Body of pancreas (tissue), 4 donors: Measurements from ENCODE around the gene STX8.

Experiments
- POLR2A ChIP-seq, 3 donors: fragments of 450-650 bp; IDR thresholded peaks; one replicate each; pipeline ENCODE4 v1.6.1; 2016; ENCODE audit warnings: antibody characterized with exemption in 3 of 3, mild to moderate bottlenecking in 2 of 3
- TF ChIP-seq, protein P1 (sequence below), 7 experiments: fragments of 450-650 bp in 4 of 7; fragments of 200-600 bp in 3 of 7; sonication (generic) in 3 of 7; IDR thresholded peaks; one replicate each; pipeline ENCODE4 v1.5.1; 2016 to 2019; ENCODE audit warnings: antibody characterized with exemption in 7 of 7

DNA sequence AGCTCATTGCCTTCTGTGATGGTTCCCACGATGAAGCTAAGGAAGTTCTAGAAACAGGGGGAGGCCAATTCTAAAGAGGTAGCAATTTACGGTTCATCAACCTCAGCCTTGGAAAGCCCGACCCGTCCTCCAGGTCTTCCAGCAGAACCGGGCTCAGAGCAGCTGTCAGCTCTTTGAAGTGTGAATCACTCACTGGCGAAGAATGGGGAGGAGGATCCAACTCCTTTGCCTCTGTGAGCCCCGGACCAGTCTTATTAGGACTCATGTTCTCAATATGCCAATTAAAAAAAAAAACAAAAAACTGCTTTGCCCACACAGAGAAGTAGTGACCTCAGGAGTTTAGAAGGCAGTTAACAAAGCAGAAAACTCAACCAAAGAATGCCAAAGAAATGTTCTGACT, 31.4 kb downstream of the STX8 start:
- TF ChIP-seq, protein P1, sequence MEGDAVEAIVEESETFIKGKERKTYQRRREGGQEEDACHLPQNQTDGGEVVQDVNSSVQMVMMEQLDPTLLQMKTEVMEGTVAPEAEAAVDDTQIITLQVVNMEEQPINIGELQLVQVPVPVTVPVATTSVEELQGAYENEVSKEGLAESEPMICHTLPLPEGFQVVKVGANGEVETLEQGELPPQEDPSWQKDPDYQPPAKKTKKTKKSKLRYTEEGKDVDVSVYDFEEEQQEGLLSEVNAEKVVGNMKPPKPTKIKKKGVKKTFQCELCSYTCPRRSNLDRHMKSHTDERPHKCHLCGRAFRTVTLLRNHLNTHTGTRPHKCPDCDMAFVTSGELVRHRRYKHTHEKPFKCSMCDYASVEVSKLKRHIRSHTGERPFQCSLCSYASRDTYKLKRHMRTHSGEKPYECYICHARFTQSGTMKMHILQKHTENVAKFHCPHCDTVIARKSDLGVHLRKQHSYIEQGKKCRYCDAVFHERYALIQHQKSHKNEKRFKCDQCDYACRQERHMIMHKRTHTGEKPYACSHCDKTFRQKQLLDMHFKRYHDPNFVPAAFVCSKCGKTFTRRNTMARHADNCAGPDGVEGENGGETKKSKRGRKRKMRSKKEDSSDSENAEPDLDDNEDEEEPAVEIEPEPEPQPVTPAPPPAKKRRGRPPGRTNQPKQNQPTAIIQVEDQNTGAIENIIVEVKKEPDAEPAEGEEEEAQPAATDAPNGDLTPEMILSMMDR (IDR thresholded peaks at IDR 0.05): no peak
- TF ChIP-seq POLR2A (IDR thresholded peaks at IDR 0.05): no peak
